K562 (cell line): ENCODE results near the gene OARD1. TPM values are rescaled to one million over a fixed set of nuclear protein-coding genes. Genes with fewer than 3 reads are reported as not detected.

Source experiments
- ATAC-seq: fragments of 200-7000 bp; cut with Tn5 transposase; 3 replicates; pipeline ENCODE4 v1.9.1; 2020; ENCODE audit warnings: moderate library complexity
- BruUV-seq: library from RNA; stranded (reverse); fragments of 400-500 nt; replicated peaks from 2 replicates; lab custom pipeline; 2021; lab: Mats Ljungman, UMichigan
- CTCF ChIA-PET: fragments of 300-600 bp; formaldehyde crosslinking; extraction: SDS; loops from one replicate; lab custom pipeline; 2021; ENCODE audit warnings: low intra/inter-chr PET ratio; lab: Yijun Ruan, JAX
- POLR2A ChIA-PET: fragments of 300-600, 350-650 bp; sonication (Branson Sonifier 250); formaldehyde crosslinking; extraction: SDS; loops from one replicate; lab custom pipeline; 2021; ENCODE audit warnings: antibody characterized with exemption, inconsistent platforms; lab: Yijun Ruan, JAX
- DNase-seq, 4 experiments: peaks; one replicate each; pipeline versions ENCODE4 v3.0.0 to v3.0.0-alpha.2; 2011 to 2018; ENCODE audit warnings: low spot score in 3 of 4, mixed read lengths in 3 of 4; ENCODE audit errors: extremely low read depth in 1 of 4
- FAIRE-seq: peaks from 2 replicates; lab custom pipeline; 2011; peaks lifted over from hg19 to GRCh38; lab: Jason Lieb, UNC
- H2AFZ ChIP-seq: 2 replicates; pipeline ENCODE4 v1.6.0; 2011; ENCODE audit warnings: low read depth, low read length, control low read depth, inconsistent platforms
- H3K27ac ChIP-seq: fragments of 200-600 bp; 3 replicates; pipeline ENCODE4 v1.8.0; 2011; ENCODE audit warnings: low read depth, mild to moderate bottlenecking, control low read depth, inconsistent platforms, low read length, moderate library complexity, mixed read lengths; ENCODE audit errors: extremely low read depth
- H3K27me3 ChIP-seq, 2 experiments: fragments of 300-600 bp in 1 of 2; 2 replicates in 1 of 2; 3 replicates in 1 of 2; pipeline versions ENCODE4 v1.6.0 to v1.8.0; 2011; ENCODE audit warnings: inconsistent platforms in 2 of 2, low read length in 2 of 2, mild to moderate bottlenecking in 1 of 2, mixed read lengths in 1 of 2, moderate library complexity in 1 of 2; ENCODE audit not compliant: control insufficient read depth in 2 of 2, insufficient read depth in 2 of 2
- H3K36me3 ChIP-seq: fragments of 300-600 bp; 3 replicates; pipeline ENCODE4 v1.8.0; 2011; ENCODE audit warnings: mild to moderate bottlenecking, low read length, inconsistent platforms; ENCODE audit not compliant: control insufficient read depth, insufficient read depth
- H3K4me1 ChIP-seq, 2 experiments: fragments of 200-600 bp in 1 of 2; replicated peaks in 1 of 2; 2 replicates in 1 of 2; 3 replicates in 1 of 2; pipeline versions ENCODE4 v1.5.1 to v1.8.0; 2011; ENCODE audit warnings: inconsistent platforms in 2 of 2, low read length in 2 of 2, mild to moderate bottlenecking in 1 of 2, mixed read lengths in 1 of 2, moderate library complexity in 1 of 2; ENCODE audit not compliant: control insufficient read depth in 2 of 2, insufficient read depth in 2 of 2
- H3K4me2 ChIP-seq: 2 replicates; pipeline ENCODE4 v1.6.1; 2011; ENCODE audit warnings: low read length, control low read depth, inconsistent platforms, mixed read lengths; ENCODE audit not compliant: insufficient read depth
- H3K4me3 ChIP-seq: fragments of 200-600 bp; sonication (generic), shearing (Covaris generic); 2 replicates; pipeline ENCODE4 v1.5.1; 2016; ENCODE audit warnings: control low read depth, inconsistent platforms
- H3K79me2 ChIP-seq: fragments of 200-600 bp; 3 replicates; pipeline ENCODE4 v1.8.0; 2011; ENCODE audit warnings: low read length, inconsistent platforms; ENCODE audit not compliant: control insufficient read depth, insufficient read depth
- H3K9ac ChIP-seq, 2 experiments: 2 replicates each; pipeline versions ENCODE4 v1.6.0 to v1.6.1; 2011; ENCODE audit warnings: low read depth in 2 of 2, low read length in 2 of 2, control low read depth in 1 of 2, inconsistent platforms in 1 of 2, mild to moderate bottlenecking in 1 of 2, mixed read lengths in 1 of 2; ENCODE audit not compliant: insufficient read depth in 1 of 2
- H3K9me1 ChIP-seq: one replicate; pipeline ENCODE4 v1.6.0; 2011; ENCODE audit warnings: inconsistent platforms, mild to moderate bottlenecking, low read length, moderate library complexity; ENCODE audit not compliant: control insufficient read depth, insufficient read depth
- H3K9me3 ChIP-seq: replicated peaks from 2 replicates; pipeline ENCODE4 v1.5.1; 2011; ENCODE audit warnings: low read depth, low read length, inconsistent platforms; ENCODE audit not compliant: control insufficient read depth, insufficient read depth
- H4K20me1 ChIP-seq: replicated peaks from 2 replicates; pipeline ENCODE4 v1.6.1; 2011; ENCODE audit warnings: low read length, inconsistent platforms, mixed read lengths; ENCODE audit not compliant: control insufficient read depth, insufficient read depth
- E2F1 ChIP-seq: sonication (generic); formaldehyde crosslinking; IDR thresholded peaks from 2 replicates; pipeline ENCODE4 v1.8.1; 2023; ENCODE audit warnings: mild to moderate bottlenecking, missing genetic modification reagents, moderate library complexity
- FOXK1 ChIP-seq: sonication (generic); formaldehyde crosslinking; IDR thresholded peaks from 2 replicates; pipeline ENCODE4 v1.8.0; 2022; ENCODE audit warnings: missing genetic modification reagents, mild to moderate bottlenecking, borderline replicate concordance
- ZNF197 ChIP-seq: fragments of 200-800 bp; sonication (Bioruptor generic); IDR thresholded peaks from 2 replicates; pipeline ENCODE4 v1.6.1; 2016; ENCODE audit warnings: low read depth, missing genetic modification characterization, missing compliant biosample characterization
- WGBS: fragments of 100-300 bp; shearing (Covaris generic); methylation state at CpG from one replicate; pipeline ENCODE4 v1.1.6; 2016; ENCODE audit warnings: low coverage, mixed read lengths; ENCODE audit not compliant: insufficient coverage; ENCODE audit errors: missing lambda C conversion rate; 5-methylcytosine and 5-hydroxymethylcytosine counted together
- in situ Hi-C: fragments of 300-500 bp; cut with MboI; formaldehyde crosslinking; loops from 4 replicates; pipeline ENCODE4 v1.15.0; 2018; ENCODE audit warnings: inconsistent platforms, mixed read lengths
- intact Hi-C: fragments of 100-400 bp; cut with micrococcal nuclease; formaldehyde crosslinking; loops from 2 replicates; pipeline ENCODE4 v1.14.2; 2022
- polyA plus RNA-seq, 8 experiments: library from polyadenylated mRNA; depleted of rRNA in 4 of 8; stranded (reverse) in 5 of 8; unstranded in 3 of 8; fragments of >200 nt; fragmentation: Nextera tagmentation in 2 of 8; fragmentation: Illumina TruSeq in 1 of 8; extraction: Ambion mirVana in 2 of 8; extraction: Trizol in 1 of 8; gene quantifications; 2 replicates each; pipeline versions ENCODE4 v1.2.1 to v1.2.3, GENCODE V29; 2011 to 2014; ENCODE audit warnings: inconsistent platforms in 1 of 8, missing spikeins in 1 of 8
- total RNA-seq, 7 experiments: library from RNA; depleted of rRNA in 6 of 7; stranded (reverse); fragments of >200 nt in 6 of 7; fragmentation: Illumina TruSeq in 2 of 7; extraction: Trizol in 2 of 7; gene quantifications; 2 replicates each; pipeline versions ENCODE4 v1.2.1 to v1.2.3, GENCODE V29; 2011 to 2021; ENCODE audit warnings: low replicate concordance in 1 of 7

The OARD1 gene
- total and polyA plus RNA-seq, 9 of the 15 experiments (the other 6 are each of a cell fraction or from before 2014, with no cell fraction given): 43.4 to 88.3 (median 61.1) TPM

- FAIRE-seq (no peak), DNase-seq (no peak), ATAC-seq (no peak)
- 23% methylated on average over 3 of the region's 3 CpGs for WGBS
- Histone ChIP-seq H3K9me3 (no peaks in the 10 kb centered on the region), H3K36me3 (no peaks in the 10 kb centered on the region), H3K9me1 (peaks cover 3% of the 10 kb centered on the region), H3K9ac (no peak overlapping the region), H3K27ac (no peak overlapping the region), H3K4me1 (peaks cover 0 to 9% of the 10 kb centered on the region in 2 experiments; a peak in 3 of 5 replicates), H3K27me3 (no peaks in the 10 kb centered on the region), H3K4me3 (no peak overlapping the region), H2AFZ (no peak overlapping the region), H3K4me2 (no peak overlapping the region), H3K79me2 (no peaks in the 10 kb centered on the region), H4K20me1 (peaks cover 7% of the 10 kb centered on the region; the same call in 1 of the 2 replicates)
- TF ChIP-seq E2F1 (CRISPR knock-in tag) (no peak), ZNF197 (CRISPR knock-in tag) (no peak), FOXK1 (CRISPR knock-in tag) (no peak)
- in situ Hi-C loops: loop anchor here (25.0 kb wide), 1 partner anchor 1681 kb away; no protein-coding TSS in a partner anchor
- ChIA-PET POLR2A (interaction anchor here (3.7 kb wide), 1 partner anchor 12 kb away, joined by 11 read pairs; no protein-coding TSS in a partner anchor), CTCF (no interaction called here)
- intact Hi-C loops: no loop called here
- no TSS peak for BruUV-seq
Measured at GRCh38 chr6:41043151-41043550, 29.0 kb downstream of the OARD1 start.
